Astrocyte (in vitro differentiated cells and primary cell): ENCODE data around the gene PTPN5. TPM values are rescaled to one million over a fixed set of nuclear protein-coding genes. Genes with fewer than 3 reads are reported as not detected.
"Not testable (repeated sequence)": the region's sequence is repeated elsewhere in the genome, so short reads cannot be mapped to it uniquely, and the experiment has no call there.

Source experiments
- DNase-seq: peaks from one replicate; pipeline ENCODE4 v3.0.0-alpha.2; 2010; ENCODE audit warnings: low read depth
- FAIRE-seq: peaks from 2 replicates; lab custom pipeline; 2011; peaks lifted over from hg19 to GRCh38; lab: Jason Lieb, UNC
- H2AFZ ChIP-seq: 2 replicates; pipeline ENCODE4 v1.6.0; 2012; ENCODE audit warnings: low read depth, low read length, inconsistent platforms
- H3K27ac ChIP-seq: 2 replicates; pipeline ENCODE4 v1.5.1; 2011; ENCODE audit warnings: low read depth, low read length, inconsistent platforms
- H3K27me3 ChIP-seq: 2 replicates; pipeline ENCODE4 v1.6.0; 2011; ENCODE audit warnings: low read length, inconsistent platforms; ENCODE audit not compliant: insufficient read depth
- H3K36me3 ChIP-seq: 2 replicates; pipeline ENCODE4 v1.5.1; 2011; ENCODE audit warnings: low read length, inconsistent platforms; ENCODE audit not compliant: insufficient read depth
- H3K4me1 ChIP-seq: 2 replicates; pipeline ENCODE4 v1.5.1; 2011; ENCODE audit warnings: low read length, inconsistent platforms; ENCODE audit not compliant: insufficient read depth
- H3K4me2 ChIP-seq: 2 replicates; pipeline ENCODE4 v1.6.0; 2012; ENCODE audit warnings: low read length, inconsistent platforms
- H3K4me3 ChIP-seq: 2 replicates; pipeline ENCODE4 v1.5.1; 2011; ENCODE audit warnings: low read depth, mild to moderate bottlenecking, low read length, inconsistent platforms; ENCODE audit not compliant: insufficient read depth
- H3K79me2 ChIP-seq: 2 replicates; pipeline ENCODE4 v1.6.0; 2012; ENCODE audit warnings: mild to moderate bottlenecking, low read length, inconsistent platforms; ENCODE audit not compliant: insufficient read depth
- H3K9ac ChIP-seq: 2 replicates; pipeline ENCODE4 v1.6.0; 2012; ENCODE audit warnings: mild to moderate bottlenecking, low read length, inconsistent platforms
- H3K9me3 ChIP-seq: 2 replicates; pipeline ENCODE4 v1.5.1; 2012; ENCODE audit warnings: low read depth, mild to moderate bottlenecking, low read length, inconsistent platforms; ENCODE audit not compliant: insufficient read depth
- H4K20me1 ChIP-seq: 2 replicates; pipeline ENCODE4 v1.6.0; 2012; ENCODE audit warnings: low read length, inconsistent platforms; ENCODE audit not compliant: insufficient read depth
- H3K27ac Mint-ChIP-seq: one replicate; pipeline ENCODE4 v1.8.0; 2021; ENCODE audit warnings: mild to moderate bottlenecking, mixed read lengths; ENCODE audit not compliant: unreplicated experiment
- H3K27me3 Mint-ChIP-seq: one replicate; pipeline ENCODE4 v1.8.0; 2021; ENCODE audit warnings: low read depth, mixed read lengths; ENCODE audit not compliant: unreplicated experiment
- H3K36me3 Mint-ChIP-seq: one replicate; pipeline ENCODE4 v1.8.0; 2021; ENCODE audit warnings: low read depth, mixed read lengths; ENCODE audit not compliant: unreplicated experiment
- H3K4me1 Mint-ChIP-seq: one replicate; pipeline ENCODE4 v1.8.0; 2021; ENCODE audit warnings: low read depth, mixed read lengths; ENCODE audit not compliant: unreplicated experiment
- H3K4me3 Mint-ChIP-seq: one replicate; pipeline ENCODE4 v1.8.0; 2021; ENCODE audit warnings: mild to moderate bottlenecking, moderate library complexity, mixed read lengths; ENCODE audit not compliant: unreplicated experiment
- H3K9me3 Mint-ChIP-seq: one replicate; pipeline ENCODE4 v1.8.0; 2021; ENCODE audit warnings: mild to moderate bottlenecking, mixed read lengths; ENCODE audit not compliant: unreplicated experiment
- CTCF ChIP-seq: IDR thresholded peaks from 2 replicates; pipeline ENCODE4 v1.5.1; 2011; ENCODE audit warnings: low read depth, mild to moderate bottlenecking, inconsistent platforms, low read length, moderate library complexity; ENCODE audit not compliant: insufficient read depth
- EZH2 ChIP-seq: IDR thresholded peaks from 2 replicates; pipeline ENCODE4 v1.6.1; 2012; ENCODE audit warnings: mild to moderate bottlenecking, low read length, inconsistent platforms; ENCODE audit not compliant: insufficient read depth
- total RNA-seq: library from RNA; stranded (reverse); gene quantifications from 2 replicates; pipeline ENCODE4 v1.2.1, GENCODE V29; 2021

Gene PTPN5
- total RNA-seq, 1 donor from 2014 or later, result 0.07 TPM

GRCh38 chr11:18696638-18697225, 94.9 kb downstream of the PTPN5 start:
- Mint-ChIP-seq H3K9me3 (no peaks in the 10 kb centered on the region), H3K4me3 (no peak overlapping the region), H3K27me3 (peaks cover 6% of the 10 kb centered on the region), H3K27ac (peak overlapping the region; percentile 64), H3K4me1 (peaks cover 38% of the 10 kb centered on the region), H3K36me3 (peaks cover 7% of the 10 kb centered on the region)
- H3K9me3 ChIP-seq, result no peaks in the 10 kb centered on the region
- H3K4me2 ChIP-seq, result no peak overlapping the region
- H3K4me1 ChIP-seq, result peaks cover 8% of the 10 kb centered on the region
- no peak overlapping the region for H3K4me3 ChIP-seq
- FAIRE-seq (peak; percentile 49), DNase-seq (peak; percentile 41)
- H3K36me3 ChIP-seq, result no peaks in the 10 kb centered on the region
- no peaks in the 10 kb centered on the region for H3K27me3 ChIP-seq
- no peaks in the 10 kb centered on the region for H3K79me2 ChIP-seq
- TF ChIP-seq CTCF (no peak), EZH2 (no peak)
- H3K9ac ChIP-seq, result no peak overlapping the region
- no peak overlapping the region for H3K27ac ChIP-seq
- no peak overlapping the region for H2AFZ ChIP-seq
- no peaks in the 10 kb centered on the region for H4K20me1 ChIP-seq

- H4K20me1 ChIP-seq, result no peaks in the 10 kb centered on the region
- Mint-ChIP-seq H3K27ac (no peak overlapping the region), H3K9me3 (no peaks in the 10 kb centered on the region), H3K36me3 (no peaks in the 10 kb centered on the region), H3K4me1 (peaks cover 19% of the 10 kb centered on the region), H3K4me3 (no peak overlapping the region), H3K27me3 (peaks cover 6% of the 10 kb centered on the region)
- H3K4me1 ChIP-seq, result peaks cover under 1% of the 10 kb centered on the region
- TF ChIP-seq CTCF, result no peak
- TF ChIP-seq EZH2, result no peak
- no peaks in the 10 kb centered on the region for H3K9me3 ChIP-seq
- no peak overlapping the region for H3K4me3 ChIP-seq
- H3K4me2 ChIP-seq, result no peak overlapping the region
- H3K9ac ChIP-seq, result no peak overlapping the region
- no peaks in the 10 kb centered on the region for H3K36me3 ChIP-seq
- DNase-seq (no peak), FAIRE-seq (no peak)
- H3K27ac ChIP-seq, result no peak overlapping the region
- no peaks in the 10 kb centered on the region for H3K79me2 ChIP-seq
- no peaks in the 10 kb centered on the region for H3K27me3 ChIP-seq
- no peak overlapping the region for H2AFZ ChIP-seq
Observed at GRCh38 chr11:18692941-18693760, 98.4 kb downstream of the PTPN5 start.

GRCh38 chr11:18691467-18692140, 100.0 kb downstream of the PTPN5 start:
- H3K79me2 ChIP-seq, H3K4me3 Mint-ChIP-seq, H3K9me3 Mint-ChIP-seq, H3K4me2 ChIP-seq, H3K27me3 Mint-ChIP-seq, H2AFZ ChIP-seq, H3K36me3 ChIP-seq, H3K4me1 ChIP-seq, H3K27ac ChIP-seq, H3K4me1 Mint-ChIP-seq, H3K27ac Mint-ChIP-seq, H3K9me3 ChIP-seq, DNase-seq, H4K20me1 ChIP-seq, FAIRE-seq, H3K9ac ChIP-seq, H3K4me3 ChIP-seq, H3K27me3 ChIP-seq, H3K36me3 Mint-ChIP-seq: not testable (repeated sequence)
